Endothelial cell of umbilical vein (primary cell): Measurements from ENCODE around the gene DUOX2. TPM values are rescaled to one million over a fixed set of nuclear protein-coding genes. Genes with fewer than 3 reads are reported as not detected.

ENCODE experiments used
- BruUV-seq: library from RNA; stranded (reverse); fragments of 400-500 nt; replicated peaks from 2 replicates; lab custom pipeline; 2021; lab: Mats Ljungman, UMichigan
- CTCF ChIA-PET: fragments of 300-600, 350-600 bp; sonication (Branson Sonifier 250); formaldehyde crosslinking; loops from one replicate; lab custom pipeline; 2021; ENCODE audit warnings: antibody characterized with exemption, inconsistent platforms; lab: Charles Lee
- POLR2A ChIA-PET: fragments of 300-600, 350-600 bp; sonication (Branson Sonifier 250); formaldehyde crosslinking; loops from one replicate; lab custom pipeline; 2021; ENCODE audit warnings: antibody characterized with exemption, inconsistent platforms; lab: Charles Lee
- DNase-seq: peaks from one replicate; pipeline ENCODE4 v3.0.0-alpha.2; 2011; ENCODE audit warnings: low read depth, low spot score
- FAIRE-seq: peaks from 2 replicates; lab custom pipeline; 2011; peaks lifted over from hg19 to GRCh38; lab: Jason Lieb, UNC
- H2AFZ ChIP-seq: 2 replicates; pipeline ENCODE4 v1.6.0; 2012; ENCODE audit warnings: low read depth, low read length, control low read depth, inconsistent platforms
- H3K27ac ChIP-seq: 2 replicates; pipeline ENCODE4 v1.5.1; 2011; ENCODE audit warnings: low read depth, mild to moderate bottlenecking, control low read depth, low read length, moderate library complexity; ENCODE audit not compliant: insufficient read depth
- H3K27me3 ChIP-seq, 2 experiments: 2 replicates each; pipeline versions ENCODE4 v1.6.0 to v1.6.1; 2011; ENCODE audit warnings: low read length in 2 of 2, mixed read lengths in 1 of 2; ENCODE audit not compliant: control insufficient read depth in 2 of 2, insufficient read depth in 2 of 2
- H3K36me3 ChIP-seq, 2 experiments: 2 replicates in 1 of 2; 3 replicates in 1 of 2; pipeline ENCODE4 v1.5.1; 2011; ENCODE audit warnings: low read length in 2 of 2, mild to moderate bottlenecking in 1 of 2, moderate library complexity in 1 of 2; ENCODE audit not compliant: control insufficient read depth in 2 of 2, insufficient read depth in 2 of 2; ENCODE audit errors: extremely low read depth in 1 of 2
- H3K4me1 ChIP-seq: 3 replicates; pipeline ENCODE4 v1.5.1; 2011; ENCODE audit warnings: mild to moderate bottlenecking, low read length; ENCODE audit not compliant: control insufficient read depth, insufficient read depth; ENCODE audit errors: extremely low read depth
- H3K4me2 ChIP-seq: 2 replicates; pipeline ENCODE4 v1.6.1; 2011; ENCODE audit warnings: low read length, control low read depth, mixed read lengths; ENCODE audit not compliant: insufficient read depth
- H3K4me3 ChIP-seq, 3 experiments: fragments of 200-600 bp in 1 of 3; sonication (generic), shearing (Covaris generic) in 1 of 3; replicated peaks in 1 of 3; 2 replicates each; pipeline ENCODE4 v1.5.1; 2011 to 2016; ENCODE audit warnings: control low read depth in 3 of 3, low read length in 3 of 3, mild to moderate bottlenecking in 2 of 3, inconsistent platforms in 1 of 3, low read depth in 1 of 3, moderate library complexity in 1 of 3; ENCODE audit not compliant: insufficient read depth in 1 of 3
- H3K79me2 ChIP-seq: 2 replicates; pipeline ENCODE4 v1.6.0; 2012; ENCODE audit warnings: low read length, inconsistent platforms; ENCODE audit not compliant: control insufficient read depth, insufficient read depth
- H3K9ac ChIP-seq: replicated peaks from 2 replicates; pipeline ENCODE3; 2011; ENCODE audit warnings: low read length, control low read depth; ENCODE audit not compliant: insufficient read depth; ENCODE audit errors: extremely low read depth
- H3K9me1 ChIP-seq: replicated peaks from 3 replicates; pipeline ENCODE4 v1.6.0; 2011; ENCODE audit warnings: mild to moderate bottlenecking, low read length; ENCODE audit not compliant: control insufficient read depth, insufficient read depth; ENCODE audit errors: extremely low read depth
- H3K9me3 ChIP-seq: replicated peaks from 2 replicates; pipeline ENCODE4 v1.5.1; 2012; ENCODE audit warnings: low read length, inconsistent platforms; ENCODE audit not compliant: control insufficient read depth, insufficient read depth
- H4K20me1 ChIP-seq: replicated peaks from 2 replicates; pipeline ENCODE3; 2011; ENCODE audit warnings: mild to moderate bottlenecking, low read length; ENCODE audit not compliant: control insufficient read depth, insufficient read depth; ENCODE audit errors: extremely low read depth
- EZH2 ChIP-seq: IDR thresholded peaks from 2 replicates; pipeline ENCODE4 v1.6.1; 2012; ENCODE audit warnings: borderline replicate concordance, low read depth, mild to moderate bottlenecking, moderate library complexity, low read length, inconsistent platforms; ENCODE audit not compliant: severe bottlenecking
- FOS ChIP-seq: IDR thresholded peaks from 2 replicates; pipeline ENCODE4 v1.6.1; 2011; ENCODE audit warnings: mild to moderate bottlenecking, low read length, moderate library complexity, borderline replicate concordance; ENCODE audit not compliant: insufficient read depth
- GATA2 ChIP-seq: IDR thresholded peaks from 2 replicates; pipeline ENCODE4 v1.7.0; 2011; ENCODE audit warnings: low read depth, mild to moderate bottlenecking, moderate library complexity, mixed read lengths, low read length; ENCODE audit not compliant: insufficient read length, insufficient read depth
- JUN ChIP-seq: IDR thresholded peaks from 2 replicates; pipeline ENCODE4 v1.6.1; 2011; ENCODE audit warnings: borderline replicate concordance, low read depth; ENCODE audit not compliant: insufficient read length, insufficient read depth
- MAX ChIP-seq: IDR thresholded peaks from 2 replicates; pipeline ENCODE4 v1.6.1; 2011; ENCODE audit not compliant: insufficient read depth, insufficient read length
- MYC ChIP-seq: IDR thresholded peaks from one replicate; pipeline ENCODE4 v1.6.1; 2011; ENCODE audit warnings: mild to moderate bottlenecking, low read depth, low read length
- POLR2A ChIP-seq: IDR thresholded peaks from 2 replicates; pipeline ENCODE4 v1.6.1; 2012; ENCODE audit warnings: low read depth, mild to moderate bottlenecking, control low read depth, low read length
- POLR2AphosphoS5 ChIP-seq: IDR thresholded peaks from 2 replicates; pipeline ENCODE4 v1.6.1; 2012; ENCODE audit warnings: low read depth, mild to moderate bottlenecking, control low read depth, low read length, moderate library complexity; ENCODE audit not compliant: insufficient read depth
- dilution Hi-C: fragments of 300-500 bp; cut with MboI; formaldehyde crosslinking; loops from one replicate; pipeline ENCODE4 v1.15.0; 2019; ENCODE audit warnings: low sequenced_read_pairs; ENCODE audit not compliant: extremely low pct_ligation_motif_present
- intact Hi-C: fragments of 100-400 bp; cut with micrococcal nuclease; formaldehyde crosslinking; loops from one replicate; pipeline ENCODE4 v1.10.0; 2022
- polyA plus RNA-seq, 4 experiments: library from polyadenylated mRNA; depleted of rRNA in 3 of 4; stranded (reverse) in 3 of 4; unstranded in 1 of 4; fragments of >200 nt; gene quantifications; 2 replicates each; pipeline versions ENCODE4 v1.2.1 to v1.2.3, GENCODE V29; 2011 to 2012; ENCODE audit warnings: missing spikeins in 1 of 4
- total RNA-seq: library from RNA; stranded (reverse); gene quantifications from 2 replicates; pipeline ENCODE4 v1.2.3, GENCODE V29; 2021
- TF ChIP-seq, protein P1 (sequence below), 2 donors: IDR thresholded peaks; 1 replicate in 1 of 2; 2 replicates in 1 of 2; pipeline ENCODE4 v1.5.1; 2011; ENCODE audit warnings: low read length in 2 of 2, mild to moderate bottlenecking in 2 of 2, moderate library complexity in 2 of 2, control low read depth in 1 of 2, inconsistent platforms in 1 of 2, low read depth in 1 of 2; ENCODE audit not compliant: insufficient read depth in 1 of 2; ENCODE audit errors: extremely low read depth in 1 of 2

Gene DUOX2
- total and polyA plus RNA-seq, 2 donors (not counting 3 experiments of a cell fraction or from before 2014, with no cell fraction given), result 0.01 TPM; not detected in 1

GRCh38 chr15:45123397-45123796, 9.4 kb upstream of the DUOX2 start:
- no peak for FAIRE-seq

More at GRCh38 chr15:45123397-45123796, 9.4 kb upstream of the DUOX2 start:
- dilution Hi-C loops (no loop called here), intact Hi-C loops (no loop called here)
- no peak for DNase-seq
- Histone ChIP-seq H3K4me3 (no peak overlapping the region), H4K20me1 (no peaks in the 10 kb centered on the region), H3K79me2 (no peaks in the 10 kb centered on the region), H3K4me2 (no peak overlapping the region), H3K27ac (no peak overlapping the region), H3K9me1 (no peaks in the 10 kb centered on the region), H3K4me1 (peaks cover 6% of the 10 kb centered on the region), H3K9me3 (no peaks in the 10 kb centered on the region), H3K27me3 (peaks cover 27 to 49% of the 10 kb centered on the region in 2 experiments), H2AFZ (no peak overlapping the region), H3K9ac (no peak overlapping the region), H3K36me3 (no peaks in the 10 kb centered on the region)
- no TSS peak for BruUV-seq
- TF ChIP-seq POLR2A (no peak), POLR2AphosphoS5 (no peak), EZH2 (no peak), FOS (no peak), MAX (no peak), GATA2 (no peak), MYC (no peak), JUN (no peak)
- TF ChIP-seq, protein P1, sequence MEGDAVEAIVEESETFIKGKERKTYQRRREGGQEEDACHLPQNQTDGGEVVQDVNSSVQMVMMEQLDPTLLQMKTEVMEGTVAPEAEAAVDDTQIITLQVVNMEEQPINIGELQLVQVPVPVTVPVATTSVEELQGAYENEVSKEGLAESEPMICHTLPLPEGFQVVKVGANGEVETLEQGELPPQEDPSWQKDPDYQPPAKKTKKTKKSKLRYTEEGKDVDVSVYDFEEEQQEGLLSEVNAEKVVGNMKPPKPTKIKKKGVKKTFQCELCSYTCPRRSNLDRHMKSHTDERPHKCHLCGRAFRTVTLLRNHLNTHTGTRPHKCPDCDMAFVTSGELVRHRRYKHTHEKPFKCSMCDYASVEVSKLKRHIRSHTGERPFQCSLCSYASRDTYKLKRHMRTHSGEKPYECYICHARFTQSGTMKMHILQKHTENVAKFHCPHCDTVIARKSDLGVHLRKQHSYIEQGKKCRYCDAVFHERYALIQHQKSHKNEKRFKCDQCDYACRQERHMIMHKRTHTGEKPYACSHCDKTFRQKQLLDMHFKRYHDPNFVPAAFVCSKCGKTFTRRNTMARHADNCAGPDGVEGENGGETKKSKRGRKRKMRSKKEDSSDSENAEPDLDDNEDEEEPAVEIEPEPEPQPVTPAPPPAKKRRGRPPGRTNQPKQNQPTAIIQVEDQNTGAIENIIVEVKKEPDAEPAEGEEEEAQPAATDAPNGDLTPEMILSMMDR (IDR thresholded peaks at IDR 0.05; ENCODE audit: extremely low read depth in 1 of 2, insufficient read depth in 1 of 2, low read depth in 1 of 2, low read length in 2 of 2), result no peak
- CTCF ChIA-PET, result interaction anchor here (0.9 to 2.6 kb wide), 4 partner anchors 9 to 39 kb away, joined by 3 to 10 read pairs (median 5); partner anchors contain the start of genes DUOX2 and DUOXA2
- POLR2A ChIA-PET, result no interaction called here
